Stimulated activated CD8-positive, alpha-beta memory T cell treated with anti-CD3 and anti-CD28 coated beads, Interleukin-15, amount 100 ng/mL, for 1 hour (primary cell): Measurements from ENCODE around the gene PDE7B.
"Not testable (repeated sequence)": the region's sequence is repeated elsewhere in the genome, so short reads cannot be mapped to it uniquely, and the experiment has no call there.

Experiments
- DNase-seq: peaks from one replicate; pipeline ENCODE4 v3.0.0-alpha.2; 2020; ENCODE audit warnings: low read depth

The PDE7B gene

GRCh38 chr6:136073216-136073615, 221.7 kb downstream of the PDE7B start:
- DNase-seq = no peak

GRCh38 chr6:136076496-136076895, 225.0 kb downstream of the PDE7B start:
- DNase-seq = no peak

- DNase-seq = no peak
Measured at GRCh38 chr6:136077834-136078576, 226.5 kb downstream of the PDE7B start.

- DNase-seq = no peak
Measured at GRCh38 chr6:136079701-136080565, 228.4 kb downstream of the PDE7B start.

GRCh38 chr6:136083540-136083939, 232.0 kb downstream of the PDE7B start:
- DNase-seq = no peak

GRCh38 chr6:136084403-136084802, 232.9 kb downstream of the PDE7B start:
- DNase-seq = no peak

GRCh38 chr6:136085370-136086115, 234.0 kb downstream of the PDE7B start:
- DNase-seq = no peak

GRCh38 chr6:136086686-136087085, 235.2 kb downstream of the PDE7B start:
- DNase-seq = no peak

GRCh38 chr6:136087986-136088385, 236.5 kb downstream of the PDE7B start:
- DNase-seq = no peak

- no peak for DNase-seq
Measured at GRCh38 chr6:136088693-136089092, 237.2 kb downstream of the PDE7B start.

- DNase-seq = no peak
Measured at GRCh38 chr6:136089876-136090275, 238.4 kb downstream of the PDE7B start.

GRCh38 chr6:136090929-136091328, 239.4 kb downstream of the PDE7B start:
- no peak for DNase-seq

GRCh38 chr6:136092897-136093296, 241.4 kb downstream of the PDE7B start:
- no peak for DNase-seq

- no peak for DNase-seq
Measured at GRCh38 chr6:136093835-136094234, 242.3 kb downstream of the PDE7B start.

- no peak for DNase-seq
Measured at GRCh38 chr6:136094812-136095211, 243.3 kb downstream of the PDE7B start.

GRCh38 chr6:136095986-136096385, 244.5 kb downstream of the PDE7B start:
- DNase-seq = no peak

- DNase-seq = no peak
Measured at GRCh38 chr6:136102991-136103688, 251.6 kb downstream of the PDE7B start.

- DNase-seq = no peak
Measured at GRCh38 chr6:136103763-136104311, 252.3 kb downstream of the PDE7B start.

- DNase-seq = no peak
Measured at GRCh38 chr6:136104556-136104955, 253.1 kb downstream of the PDE7B start.

GRCh38 chr6:136105797-136106196, 254.3 kb downstream of the PDE7B start:
- not testable (repeated sequence) for DNase-seq

GRCh38 chr6:136108361-136108945, 257.0 kb downstream of the PDE7B start:
- DNase-seq = no peak
